ENCODE results near the gene ALDH1A2. TPM values are rescaled to one million over a fixed set of nuclear protein-coding genes. Genes with fewer than 3 reads are reported as not detected.
"Not testable (repeated sequence)": the region's sequence is repeated elsewhere in the genome, so short reads cannot be mapped to it uniquely, and the experiment has no call there.

Gene ALDH1A2
- total RNA-seq, 1 donor from 2014 or later = 1.8 TPM

DNA sequence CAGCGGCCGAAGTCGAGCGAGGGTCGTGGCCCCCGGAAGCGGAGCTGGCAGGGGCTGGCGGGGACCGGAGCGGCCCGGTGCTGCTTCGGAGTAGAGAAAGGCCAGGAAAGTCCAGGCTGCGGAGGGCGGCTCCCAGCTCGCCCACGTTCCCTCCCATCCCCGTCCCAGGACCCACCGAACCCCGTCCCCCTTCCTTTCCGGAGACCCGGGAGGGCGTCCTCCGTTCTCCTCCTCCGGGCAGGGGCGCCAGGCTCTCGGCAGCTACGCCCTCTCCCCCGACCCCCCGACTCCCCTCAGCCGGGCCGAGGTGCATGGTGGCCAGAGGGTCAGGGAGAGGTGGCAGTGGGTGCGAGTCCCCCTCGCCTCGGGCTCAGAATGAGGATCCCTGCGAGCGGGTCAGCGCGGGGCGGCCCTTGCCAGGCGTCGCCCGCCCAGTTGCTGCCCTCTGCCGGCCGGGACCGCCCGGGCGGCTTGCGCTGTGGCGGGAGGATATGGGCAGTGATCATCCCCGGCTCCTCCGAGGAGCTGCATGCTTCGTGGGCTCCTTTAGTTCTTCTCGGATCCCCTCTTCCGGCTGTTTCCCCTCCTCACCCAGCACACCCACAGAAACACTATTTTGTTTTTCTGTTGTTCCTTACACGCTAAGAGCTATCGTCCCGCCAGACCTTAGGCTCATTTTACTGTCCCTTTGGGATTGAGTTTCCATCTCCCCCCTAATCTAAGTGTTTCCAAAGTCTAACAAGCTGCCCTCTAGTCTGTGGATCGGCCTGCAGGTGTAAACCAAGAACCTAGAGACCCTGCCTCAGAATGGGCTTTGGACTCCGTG lies 744 bp upstream of the ALDH1A2 start:
- peak; percentile 90 for ATAC-seq

DNA sequence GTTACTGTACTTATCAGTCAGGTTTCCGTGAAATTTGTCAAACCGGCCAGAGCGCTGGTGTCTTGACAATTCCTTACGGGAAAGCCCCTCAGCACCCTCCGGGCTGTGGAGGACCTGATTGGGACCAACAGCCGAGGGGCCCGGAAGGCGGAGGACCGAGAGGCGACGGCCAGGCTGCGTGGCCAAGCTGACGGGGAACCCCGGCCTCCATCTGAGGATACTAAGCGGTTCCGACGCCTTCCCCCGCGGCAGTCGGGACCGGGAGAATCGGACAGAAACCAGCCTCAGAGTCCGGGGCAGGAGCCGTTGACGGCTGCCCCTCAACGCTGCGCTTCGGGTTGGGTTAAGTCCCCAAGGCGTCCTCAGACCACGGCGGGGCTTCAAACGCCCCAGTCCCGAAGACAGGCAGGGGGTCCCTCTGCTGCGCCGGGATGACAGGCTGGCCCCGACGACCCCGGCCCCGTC lies 499 bp downstream of the ALDH1A2 start:
- ATAC-seq = no peak

DNA sequence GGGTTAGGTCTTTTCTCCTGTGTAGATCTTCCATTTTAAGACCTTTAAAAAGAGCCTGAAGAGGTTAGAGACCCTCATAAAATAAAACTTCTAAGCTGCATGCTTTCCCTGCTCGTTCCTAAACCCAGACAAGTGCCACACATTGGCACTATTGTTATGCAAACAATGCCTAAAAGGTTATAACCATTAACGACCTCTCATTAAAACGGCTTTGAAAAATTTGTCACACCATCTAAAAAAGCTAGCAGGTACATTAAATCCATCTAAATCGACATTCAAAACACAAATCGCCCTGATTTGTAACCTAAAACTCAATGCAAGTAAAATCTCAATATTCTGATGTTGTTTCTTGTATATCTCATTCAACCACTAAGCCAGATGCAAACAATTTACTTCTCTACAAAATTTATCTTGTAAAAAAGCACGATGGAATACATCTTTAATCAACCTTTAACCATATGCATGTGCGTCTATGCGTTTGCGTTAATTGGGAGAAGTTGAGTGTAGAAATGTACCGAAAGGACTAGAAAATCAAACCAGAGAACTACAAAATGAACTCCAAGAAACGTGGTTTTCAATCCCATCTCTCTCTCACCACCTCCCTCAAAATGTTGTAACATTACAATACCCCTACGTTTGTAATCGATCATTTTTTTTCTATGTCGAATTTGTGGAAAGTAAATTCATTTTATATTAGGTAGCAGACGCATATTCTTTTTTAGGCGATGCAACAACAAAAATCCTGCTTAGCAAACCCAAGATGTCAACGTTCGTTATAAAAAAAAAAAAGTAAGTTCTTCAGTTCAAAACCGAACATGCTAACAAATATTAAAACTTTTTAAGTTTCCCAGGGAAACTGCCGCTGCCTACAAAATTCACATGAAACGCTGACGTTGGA lies 1.2 kb downstream of the ALDH1A2 start:
- no peak for ATAC-seq

- no peak for ATAC-seq
Observed at GRCh38 chr15:58063614-58064013, 1.9 kb downstream of the ALDH1A2 start.

GRCh38 chr15:58062983-58063382 lies 2.5 kb downstream of the ALDH1A2 start:
- no peak for ATAC-seq

DNA sequence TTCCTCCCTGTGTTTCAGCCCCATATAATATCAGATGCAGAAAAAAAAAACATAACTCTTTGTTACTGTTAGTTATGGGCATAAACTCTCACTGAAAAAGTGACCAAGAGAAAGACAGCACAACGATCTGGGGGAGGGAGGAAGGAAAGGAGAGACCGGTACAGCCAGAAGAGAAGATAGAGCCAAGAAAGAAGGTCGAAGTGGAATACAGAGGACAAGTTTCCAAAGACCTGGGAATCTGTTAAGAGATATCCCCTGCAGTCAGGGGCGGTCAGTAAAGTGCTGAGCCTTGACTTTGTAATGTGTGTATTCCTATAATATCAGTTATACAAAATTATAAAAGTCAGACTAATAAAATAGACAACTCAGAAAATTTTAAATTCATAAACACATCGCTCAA lies 3.3 kb downstream of the ALDH1A2 start:
- ATAC-seq = no peak

DNA sequence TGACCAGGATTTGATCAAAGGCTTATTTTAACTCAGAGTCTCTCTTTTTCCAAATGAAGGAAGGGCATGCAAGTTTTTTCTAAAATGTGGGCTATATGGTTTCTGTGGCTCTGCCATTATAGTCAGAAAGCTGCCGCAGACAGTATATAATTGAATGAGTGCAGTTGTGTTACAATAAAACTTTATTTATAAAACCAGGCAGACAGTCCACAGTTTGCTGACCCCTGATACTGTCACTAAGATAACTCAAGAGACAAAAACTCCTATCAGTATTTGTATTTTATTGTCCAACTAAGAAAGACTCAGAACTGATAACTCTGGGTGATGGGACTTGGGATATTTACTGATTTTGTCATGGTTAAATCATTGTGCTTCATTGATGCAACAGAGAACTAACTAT lies 4.9 kb downstream of the ALDH1A2 start:
- no peak for ATAC-seq

DNA sequence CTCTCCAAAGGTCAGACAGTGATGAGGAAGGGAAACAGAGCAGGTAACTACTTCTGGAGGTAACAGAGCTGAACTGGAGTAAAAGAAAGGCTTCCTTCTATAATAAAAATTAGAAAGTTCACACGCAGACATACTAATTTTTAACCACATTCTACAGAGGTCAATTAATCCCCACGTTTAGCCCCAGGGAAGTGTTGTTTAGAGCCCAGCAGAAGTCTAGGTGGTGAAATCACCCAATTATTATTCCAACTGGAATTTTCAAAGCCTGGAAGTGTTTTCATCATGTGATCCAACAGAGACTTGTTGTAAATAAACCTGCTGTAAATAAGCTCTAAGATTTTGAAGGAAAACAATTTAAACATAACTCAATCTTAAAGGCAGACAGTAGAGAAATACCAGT lies 6.8 kb downstream of the ALDH1A2 start:
- ATAC-seq = no peak

GRCh38 chr15:58058073-58058472 lies 7.4 kb downstream of the ALDH1A2 start:
- no peak for ATAC-seq

- peak; percentile 77 for ATAC-seq
Observed at GRCh38 chr15:58057559-58057958, 8.0 kb downstream of the ALDH1A2 start.

- no peak for ATAC-seq
Observed at GRCh38 chr15:58056015-58056414, 9.5 kb downstream of the ALDH1A2 start.

DNA sequence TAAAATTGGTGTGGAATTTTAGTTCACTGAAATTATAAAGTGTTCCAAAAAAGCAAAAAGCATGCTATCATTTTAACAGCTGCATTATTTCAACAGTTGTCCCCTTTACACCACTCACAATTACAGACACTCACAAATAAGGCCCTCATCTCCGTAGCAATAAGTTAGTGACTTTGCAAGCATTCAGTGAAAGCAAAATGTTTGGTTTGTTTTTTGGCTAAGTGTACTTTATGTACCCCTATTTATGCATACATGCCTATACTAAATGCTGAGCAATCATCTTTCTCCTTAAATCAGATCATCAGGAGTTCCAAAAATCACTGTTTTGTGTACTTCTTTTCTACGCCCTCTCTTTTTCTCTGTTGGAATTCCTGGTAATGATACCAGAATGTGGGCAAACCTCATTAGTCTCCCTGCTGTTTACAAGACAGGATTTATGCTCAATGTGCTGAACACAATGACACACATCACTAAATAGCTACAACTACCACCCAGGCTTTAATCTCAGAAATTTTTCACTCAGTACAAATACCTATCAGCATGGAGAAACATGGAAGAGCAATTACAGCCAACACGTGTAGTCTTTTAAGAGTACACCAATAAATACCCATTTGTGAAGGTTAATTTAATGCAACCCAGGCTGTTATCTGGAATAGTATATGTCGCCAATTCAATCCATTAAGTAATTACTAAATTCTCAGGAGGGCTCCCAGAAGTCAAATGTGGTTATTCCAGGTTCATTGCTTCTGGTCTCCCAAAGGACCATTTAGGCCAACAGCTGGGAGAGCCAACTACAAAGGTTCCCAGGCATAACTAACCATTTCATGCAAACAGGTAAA lies 12.0 kb downstream of the ALDH1A2 start:
- ATAC-seq = no peak

DNA sequence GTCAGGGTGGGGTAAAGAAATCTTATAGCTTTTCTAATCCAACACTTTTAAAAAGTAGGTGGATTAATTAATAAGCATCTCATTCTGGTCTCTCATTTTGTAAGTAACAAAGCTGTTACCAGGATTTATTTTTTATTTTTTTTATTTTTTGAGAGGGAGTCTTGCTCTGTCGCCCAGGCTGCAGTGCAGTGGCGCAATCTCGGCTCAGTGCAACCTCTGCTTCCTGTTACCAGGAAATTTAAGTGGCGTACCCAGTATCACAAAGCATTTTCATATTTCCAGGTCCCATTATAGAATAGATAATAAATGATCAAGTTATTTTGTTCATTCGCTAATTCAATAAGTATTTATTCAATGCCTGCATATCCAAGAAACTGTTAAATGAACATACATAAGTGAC lies 13.2 kb downstream of the ALDH1A2 start:
- no peak for ATAC-seq

DNA sequence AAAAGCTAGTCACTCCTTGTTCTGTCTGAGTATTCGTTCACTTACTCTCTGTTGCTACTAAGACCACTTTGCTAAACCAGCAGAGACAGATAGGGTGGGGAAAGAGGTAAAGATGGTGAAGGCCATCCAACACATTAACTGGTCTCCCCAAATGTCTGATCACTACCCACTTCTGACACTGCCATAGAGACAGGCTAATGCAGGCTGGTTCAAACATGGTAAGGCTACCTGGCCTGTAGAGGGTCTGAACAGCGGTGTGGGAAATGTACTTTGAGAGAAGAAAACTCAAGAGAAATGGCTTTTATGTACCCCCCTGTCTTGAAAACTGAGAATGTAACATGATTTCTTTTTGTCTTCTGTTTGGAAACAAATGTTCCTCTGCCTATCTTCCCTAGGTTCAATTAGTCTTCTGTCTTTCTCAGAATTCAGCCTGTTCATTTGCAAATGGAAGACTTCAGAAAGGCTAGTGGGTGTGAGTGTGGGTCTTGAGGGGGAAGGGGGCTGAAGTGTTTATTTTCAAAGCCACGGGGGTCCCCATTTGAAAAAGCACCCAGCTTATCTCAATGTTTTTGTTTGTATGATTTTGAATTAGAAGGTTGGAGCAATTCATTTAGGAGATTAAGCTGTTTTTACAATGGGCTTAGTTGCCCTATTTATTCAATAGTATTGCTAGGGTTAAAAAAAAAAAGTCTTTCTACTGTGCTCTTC lies 15.8 kb downstream of the ALDH1A2 start:
- ATAC-seq = no peak

- no peak for ATAC-seq
Observed at GRCh38 chr15:58048261-58048660, 17.2 kb downstream of the ALDH1A2 start.

DNA sequence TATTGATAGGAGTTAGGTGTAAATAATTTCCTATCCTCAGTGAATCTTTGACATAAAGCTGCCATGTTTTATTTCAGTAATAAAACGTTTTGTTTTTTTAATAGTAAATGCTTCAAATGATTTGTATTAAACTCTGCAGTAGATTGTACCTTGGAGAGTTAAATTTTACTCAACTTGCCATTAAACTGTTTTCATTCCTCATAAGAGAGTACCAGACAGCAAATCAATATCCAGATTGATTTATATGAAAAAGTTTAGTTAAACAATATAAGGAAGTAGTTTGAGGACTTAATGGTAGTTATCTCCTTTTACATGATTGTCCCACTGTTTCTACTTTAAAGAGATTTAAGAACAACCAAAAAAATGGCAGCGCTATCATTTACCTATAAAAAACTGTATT lies 18.4 kb downstream of the ALDH1A2 start:
- no peak for ATAC-seq

GRCh38 chr15:58046467-58046866 lies 19.0 kb downstream of the ALDH1A2 start:
- no peak for ATAC-seq

- not testable (repeated sequence) for ATAC-seq
Observed at GRCh38 chr15:58045376-58045775, 20.1 kb downstream of the ALDH1A2 start.

GRCh38 chr15:58044551-58044950 lies 21.0 kb downstream of the ALDH1A2 start:
- no peak for ATAC-seq

- ATAC-seq = peak; percentile 48
Observed at GRCh38 chr15:58043192-58043903, 22.2 kb downstream of the ALDH1A2 start.

GRCh38 chr15:58042006-58042405 lies 23.5 kb downstream of the ALDH1A2 start:
- ATAC-seq = no peak

Data from esophagus mucosa (tissue), 1 donor.